Gastroesophageal sphincter (tissue), 4 donors: Measurements from ENCODE around the gene MYO9B. TPM values are rescaled to one million over a fixed set of nuclear protein-coding genes. Genes with fewer than 3 reads are reported as not detected.

Source experiments
- ATAC-seq: fragments of 150-250 bp; one replicate; pipeline ENCODE4 v1.9.1; 2016; ENCODE audit warnings: mild to moderate bottlenecking, moderate library complexity
- H3K27ac ChIP-seq, 4 donors: fragments of 200-600 bp; sonication (generic) in 3 of 4; 1 replicate in 3 of 4; 2 replicates in 1 of 4; pipeline ENCODE4 v1.5.1; 2016 to 2019
- H3K27me3 ChIP-seq: fragments of 200-600 bp; sonication (generic); one replicate; pipeline ENCODE4 v1.5.1; 2019
- H3K36me3 ChIP-seq, 2 donors: fragments of 200-600 bp; sonication (generic); one replicate each; pipeline ENCODE4 v1.5.1; 2019; ENCODE audit warnings: control low read depth in 1 of 2
- H3K4me1 ChIP-seq, 3 donors: fragments of 200-600 bp; sonication (generic); 1 replicate in 2 of 3; 2 replicates in 1 of 3; pipeline ENCODE4 v1.5.1; 2016 to 2019; ENCODE audit warnings: control low read depth in 2 of 3
- H3K4me3 ChIP-seq, 2 donors: fragments of 200-600 bp; sonication (generic); one replicate each; pipeline ENCODE4 v1.5.1; 2019; ENCODE audit warnings: mild to moderate bottlenecking in 1 of 2, moderate library complexity in 1 of 2
- H3K9me3 ChIP-seq, 3 donors: fragments of 200-600 bp; sonication (generic); one replicate each; pipeline ENCODE4 v1.5.1; 2017 to 2019; ENCODE audit warnings: control low read depth in 2 of 3
- CTCF ChIP-seq, 4 experiments: fragments of 200-600 bp in 2 of 4; fragments of 450-650 bp in 2 of 4; sonication (generic) in 1 of 4; IDR thresholded peaks; one replicate each; pipeline ENCODE4 v1.5.1; 2017 to 2019; ENCODE audit warnings: antibody characterized with exemption in 4 of 4, mild to moderate bottlenecking in 2 of 4, moderate library complexity in 2 of 4
- EP300 ChIP-seq: sonication (generic); formaldehyde crosslinking; IDR thresholded peaks from one replicate; pipeline ENCODE4 v1.6.1; 2017; ENCODE audit warnings: antibody characterized with exemption, mild to moderate bottlenecking
- POLR2A ChIP-seq, 2 donors: fragments of 450-650 bp; IDR thresholded peaks; one replicate each; pipeline ENCODE4 v1.6.1; 2017; ENCODE audit warnings: antibody characterized with exemption in 2 of 2, mild to moderate bottlenecking in 2 of 2, moderate library complexity in 1 of 2
- POLR2AphosphoS5 ChIP-seq: sonication (generic); formaldehyde crosslinking; IDR thresholded peaks from one replicate; pipeline ENCODE4 v1.6.1; 2017; ENCODE audit warnings: antibody characterized with exemption
- WGBS, 2 donors: methylation state at CpG; one replicate each; pipeline ENCODE4 v1.1.5; 2018; ENCODE audit warnings: low coverage in 1 of 2; 5-methylcytosine and 5-hydroxymethylcytosine counted together
- total RNA-seq, 4 donors: library from RNA; depleted of rRNA; stranded (reverse); fragments of >200 nt; gene quantifications; one replicate each; pipeline ENCODE4 v1.1.0, GENCODE V29; 2016

The MYO9B gene
- total RNA-seq, 4 donors from 2014 or later = 38.1 to 77.7 (median 66.2) TPM

- H3K27ac ChIP-seq = no peak overlapping the region
- peaks cover 0 to 47% of the 10 kb centered on the region in 2 donors for H3K36me3 ChIP-seq
- H3K27me3 ChIP-seq = no peaks in the 10 kb centered on the region
- WGBS, 2 donors = 100% methylated on average over 2 of the region's 3 CpGs
- H3K4me1 ChIP-seq = no peaks in the 10 kb centered on the region
- TF ChIP-seq POLR2AphosphoS5 (no peak), CTCF (IDR thresholded peaks at IDR 0.05) (no peak)
- no peak overlapping the region for H3K4me3 ChIP-seq
- peaks cover 0 to 23% (median 0%) of the 10 kb centered on the region in 3 donors for H3K9me3 ChIP-seq
- no peak for ATAC-seq
Measured at GRCh38 chr19:17061205-17061604, 14.4 kb upstream of the MYO9B start.

GRCh38 chr19:17061691-17062090, 13.9 kb upstream of the MYO9B start:
- TF ChIP-seq POLR2A (IDR thresholded peaks at IDR 0.05) (no peak), EP300 (no peak), POLR2AphosphoS5 (no peak), CTCF (IDR thresholded peaks at IDR 0.05) (no peak)
- H3K9me3 ChIP-seq = peaks cover 0 to 23% (median 0%) of the 10 kb centered on the region in 3 donors
- H3K4me3 ChIP-seq = no peak overlapping the region
- H3K27ac ChIP-seq = no peak overlapping the region
- H3K27me3 ChIP-seq = no peaks in the 10 kb centered on the region
- peaks cover 0 to 46% of the 10 kb centered on the region in 2 donors for H3K36me3 ChIP-seq
- H3K4me1 ChIP-seq = no peaks in the 10 kb centered on the region
- ATAC-seq = no peak
- WGBS, 2 donors = 100% methylated on average over 1 of the region's 7 CpGs

GRCh38 chr19:17063428-17063827, 12.1 kb upstream of the MYO9B start:
- H3K9me3 ChIP-seq = peaks cover 0 to 13% (median 0%) of the 10 kb centered on the region in 3 donors
- ATAC-seq = no peak

GRCh38 chr19:17069193-17069592, 6.4 kb upstream of the MYO9B start:
- Histone ChIP-seq H3K4me1 (peaks cover 0 to 18% (median 2%) of the 10 kb centered on the region in 3 donors), H3K9me3 (peaks cover 0 to 3% (median 0%) of the 10 kb centered on the region in 3 donors), H3K4me3 (no peak overlapping the region), H3K27ac (no peak overlapping the region), H3K36me3 (peaks cover 0 to 49% of the 10 kb centered on the region in 2 donors), H3K27me3 (no peaks in the 10 kb centered on the region)
- TF ChIP-seq POLR2AphosphoS5 (no peak), CTCF (IDR thresholded peaks at IDR 0.05) (no peak), POLR2A (IDR thresholded peaks at IDR 0.05) (no peak), EP300 (no peak)
- no CpG with 5 or more reads among the region's 9 CpGs for WGBS, 2 donors
- no peak for ATAC-seq

More at GRCh38 chr19:17063428-17063827, 12.1 kb upstream of the MYO9B start:
- TF ChIP-seq POLR2AphosphoS5 (no peak), POLR2A (IDR thresholded peaks at IDR 0.05) (no peak), CTCF (IDR thresholded peaks at IDR 0.05) (no peak), EP300 (no peak)
- no peaks in the 10 kb centered on the region for H3K27me3 ChIP-seq
- peaks cover 0 to 7% (median 0%) of the 10 kb centered on the region in 3 donors for H3K4me1 ChIP-seq
- 94 to 96% methylated on average over 2 of the region's 2 CpGs for WGBS, 2 donors
- no peak overlapping the region for H3K27ac ChIP-seq
- H3K4me3 ChIP-seq = no peak overlapping the region
- H3K36me3 ChIP-seq = peaks cover 0 to 39% of the 10 kb centered on the region in 2 donors

- Histone ChIP-seq H3K9me3 (no peaks in the 10 kb centered on the region), H3K27ac (no peak overlapping the region), H3K36me3 (peaks cover 0 to 49% of the 10 kb centered on the region in 2 donors), H3K4me1 (peaks cover 0 to 27% (median 8%) of the 10 kb centered on the region in 3 donors), H3K4me3 (no peak overlapping the region), H3K27me3 (no peaks in the 10 kb centered on the region)
- 85 to 91% methylated on average over 9 to 10 of the region's 12 CpGs for WGBS, 2 donors
- no peak for TF ChIP-seq POLR2AphosphoS5
- TF ChIP-seq CTCF (IDR thresholded peaks at IDR 0.05) = no peak
- no peak for TF ChIP-seq EP300
- TF ChIP-seq POLR2A (IDR thresholded peaks at IDR 0.05) = no peak
- no peak for ATAC-seq
Measured at GRCh38 chr19:17070421-17070820, 5.2 kb upstream of the MYO9B start.
